BE2C (cell line): Measurements from ENCODE around the gene ADCY5.

Experiments used
- DNase-seq: peaks from one replicate; pipeline ENCODE4 v3.0.0-alpha.2; 2020
- H3K27me3 ChIP-seq: fragments of 250-450 bp; sonication (Bioruptor Pico); 2 replicates; pipeline ENCODE4 v1.5.1; 2020; ENCODE audit warnings: mild to moderate bottlenecking
- H3K36me3 ChIP-seq: fragments of 250-450 bp; sonication (Bioruptor Pico); 2 replicates; pipeline ENCODE4 v1.5.1; 2020; ENCODE audit warnings: mild to moderate bottlenecking
- H3K4me1 ChIP-seq: fragments of 250-450 bp; sonication (Bioruptor Pico); 2 replicates; pipeline ENCODE4 v1.5.1; 2020
- H3K4me3 ChIP-seq: 2 replicates; pipeline ENCODE4 v1.5.1; 2011; ENCODE audit warnings: low read depth, low read length
- H3K9me3 ChIP-seq: fragments of 250-450 bp; sonication (Bioruptor Pico); 2 replicates; pipeline ENCODE4 v1.5.1; 2020
- CTCF ChIP-seq: IDR thresholded peaks from 2 replicates; pipeline ENCODE4 v1.5.1; 2012; ENCODE audit warnings: mild to moderate bottlenecking, low read depth, low read length

Gene ADCY5

GRCh38 chr3:123430266-123430665 lies 18.6 kb downstream of the ADCY5 start:
- Histone ChIP-seq H3K36me3 (no peaks in the 10 kb centered on the region), H3K27me3 (no peaks in the 10 kb centered on the region), H3K9me3 (no peaks in the 10 kb centered on the region), H3K4me3 (no peak overlapping the region), H3K4me1 (no peaks in the 10 kb centered on the region)
- no peak for DNase-seq
- TF ChIP-seq CTCF, result no peak

- Histone ChIP-seq H3K27me3 (no peaks in the 10 kb centered on the region), H3K4me3 (no peak overlapping the region), H3K9me3 (no peaks in the 10 kb centered on the region), H3K36me3 (no peaks in the 10 kb centered on the region), H3K4me1 (no peaks in the 10 kb centered on the region)
- DNase-seq, result no peak
- TF ChIP-seq CTCF, result no peak
These were observed 19.3 kb downstream of the ADCY5 start for GRCh38 chr3:123429362-123430125.

- no peak for TF ChIP-seq CTCF
- Histone ChIP-seq H3K4me1 (no peaks in the 10 kb centered on the region; the same call in 1 of the 2 replicates), H3K36me3 (no peaks in the 10 kb centered on the region), H3K9me3 (no peaks in the 10 kb centered on the region), H3K4me3 (no peak overlapping the region), H3K27me3 (no peaks in the 10 kb centered on the region)
- no peak for DNase-seq
These were observed 23.7 kb downstream of the ADCY5 start for GRCh38 chr3:123424999-123425712.

GRCh38 chr3:123424321-123424998 lies 24.4 kb downstream of the ADCY5 start:
- Histone ChIP-seq H3K27me3 (no peaks in the 10 kb centered on the region), H3K4me3 (no peak overlapping the region), H3K4me1 (no peaks in the 10 kb centered on the region; the same call in 1 of the 2 replicates), H3K36me3 (no peaks in the 10 kb centered on the region), H3K9me3 (no peaks in the 10 kb centered on the region)
- no peak for DNase-seq
- no peak for TF ChIP-seq CTCF

GRCh38 chr3:123423806-123424205 lies 25.1 kb downstream of the ADCY5 start:
- TF ChIP-seq CTCF, result no peak
- Histone ChIP-seq H3K27me3 (no peaks in the 10 kb centered on the region), H3K4me3 (no peak overlapping the region), H3K36me3 (no peaks in the 10 kb centered on the region), H3K9me3 (no peaks in the 10 kb centered on the region), H3K4me1 (no peaks in the 10 kb centered on the region; the same call in 1 of the 2 replicates)
- DNase-seq, result no peak
